ENCODE data around the gene TIGD3.
A peak's percentile ranks its signal among the peaks of the same experiment; 100 is the strongest.

Gene TIGD3

DNA sequence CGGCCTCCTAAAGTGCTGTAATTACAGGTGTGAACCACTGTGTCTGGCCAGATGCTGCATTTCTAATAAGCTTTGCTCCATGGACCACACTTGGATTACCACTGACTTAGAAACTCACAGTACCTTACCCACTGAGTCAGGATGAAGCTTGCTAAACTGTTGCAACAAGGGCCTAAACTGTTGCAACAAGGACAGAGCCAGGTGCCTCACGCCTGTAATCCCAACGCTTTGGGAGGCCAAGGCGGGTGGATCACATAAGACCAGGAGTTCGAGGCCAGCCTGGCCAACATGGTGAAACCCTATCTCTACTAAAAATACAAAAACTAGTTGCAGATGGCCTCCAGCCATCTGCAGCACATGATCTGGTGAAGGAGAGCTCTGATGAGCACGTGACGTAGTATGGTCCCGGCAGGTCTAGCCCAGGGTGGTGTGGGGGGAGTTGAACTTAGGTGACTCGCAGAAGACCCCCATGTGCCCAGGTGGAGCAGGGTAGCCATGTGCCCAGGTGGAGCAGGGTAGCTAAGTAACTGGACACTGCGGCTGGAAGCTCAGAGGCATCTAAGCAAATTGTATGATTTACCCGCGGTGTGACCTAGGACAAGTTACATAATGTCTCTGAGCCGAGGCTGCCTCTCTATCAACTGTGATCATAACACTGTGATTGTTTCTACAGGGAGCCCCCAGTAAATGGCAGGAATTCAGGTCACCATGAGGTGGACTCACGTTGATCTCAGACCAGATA is 19.5 kb downstream of the TIGD3 start:
- DNase-seq, result no peak

DNA sequence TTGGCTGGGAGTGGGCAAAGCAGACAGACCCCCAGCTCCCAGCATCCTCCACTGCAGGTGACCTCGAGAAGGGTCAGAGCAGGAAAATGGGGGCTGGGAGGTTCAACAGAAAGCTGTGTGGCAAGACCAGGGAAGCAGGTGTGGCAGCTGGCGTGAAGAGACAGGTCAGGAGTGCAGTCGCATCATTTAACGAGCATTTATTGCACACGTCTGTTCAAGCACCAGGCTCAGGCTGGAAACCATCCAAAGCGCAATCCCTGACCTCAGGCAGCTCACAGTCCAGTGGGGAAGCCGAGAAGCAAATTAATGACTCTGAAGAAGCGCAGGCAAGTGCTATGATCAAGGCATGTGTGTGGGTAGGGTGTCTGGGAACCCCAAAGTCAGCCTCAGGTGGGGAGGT is 20.5 kb downstream of the TIGD3 start:
- DNase-seq, result no peak

DNA sequence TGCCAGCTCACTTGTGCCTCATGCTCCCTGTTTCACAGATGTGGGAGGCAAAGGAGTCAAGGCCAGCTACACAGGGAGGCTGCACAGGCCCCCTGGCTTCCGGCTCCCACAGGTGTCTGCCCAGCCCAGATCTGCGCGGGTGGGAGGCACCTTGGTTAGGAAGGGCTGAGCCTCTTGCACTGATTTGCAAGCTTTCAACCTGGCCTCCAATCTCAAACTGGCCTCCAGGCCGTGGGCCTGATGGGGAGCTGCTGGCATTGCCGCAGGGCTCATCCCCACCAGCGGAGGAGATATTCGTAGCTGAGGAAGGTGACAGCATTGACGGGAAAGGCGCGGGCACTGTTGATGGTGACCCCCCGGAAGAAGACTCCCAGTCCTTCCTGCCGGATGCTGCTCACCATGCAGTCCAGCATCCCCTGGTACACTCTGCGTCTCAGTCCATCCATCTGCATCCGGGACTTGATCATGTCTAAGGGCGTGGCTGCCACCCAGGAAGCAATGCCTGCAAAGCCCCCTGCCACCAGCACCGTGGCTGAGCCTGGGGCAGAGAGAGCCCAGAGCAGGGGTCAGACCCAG is 21.7 kb downstream of the TIGD3 start:
- no peak for DNase-seq

DNA sequence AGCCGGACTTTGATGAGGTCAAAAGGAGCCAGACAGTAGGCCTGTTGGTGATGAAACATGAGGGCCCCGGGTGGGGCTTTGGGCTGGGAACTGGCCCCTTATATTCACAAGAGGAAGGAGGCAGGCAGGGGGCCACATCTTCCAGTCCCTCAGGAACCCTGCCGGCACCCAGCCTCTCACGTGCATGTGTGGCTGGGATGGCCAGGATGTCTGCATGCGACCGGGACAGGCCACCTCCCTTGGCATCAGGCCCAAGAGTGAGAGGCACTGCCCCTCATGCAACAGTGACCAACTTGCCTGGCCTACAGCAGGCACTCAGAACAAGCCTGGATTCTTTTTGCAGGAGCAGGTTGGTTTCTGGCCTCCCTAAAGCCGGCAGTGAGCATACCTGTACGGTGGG is 22.5 kb downstream of the TIGD3 start:
- no peak for DNase-seq

DNA sequence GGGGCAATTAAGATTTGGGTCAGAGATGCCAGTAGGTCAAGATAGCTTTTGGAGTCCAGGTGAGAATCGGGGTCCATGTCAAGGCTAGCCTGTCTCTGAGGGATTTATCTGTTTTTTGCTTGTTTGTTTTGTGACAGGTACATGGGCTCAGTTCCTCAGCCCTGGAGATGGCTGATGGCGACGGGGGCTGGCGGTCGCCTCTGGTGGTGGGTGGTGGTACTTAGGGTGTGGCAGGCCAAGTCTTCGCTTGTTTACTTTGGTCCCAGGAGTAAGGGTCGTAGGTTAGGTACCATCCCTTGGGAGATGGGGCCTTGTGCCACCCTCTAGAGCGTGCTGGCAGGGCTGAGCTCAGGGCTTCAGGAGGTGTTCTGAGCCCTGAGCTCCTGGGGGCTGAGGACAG is 23.2 kb downstream of the TIGD3 start:
- DNase-seq, result no peak

DNA sequence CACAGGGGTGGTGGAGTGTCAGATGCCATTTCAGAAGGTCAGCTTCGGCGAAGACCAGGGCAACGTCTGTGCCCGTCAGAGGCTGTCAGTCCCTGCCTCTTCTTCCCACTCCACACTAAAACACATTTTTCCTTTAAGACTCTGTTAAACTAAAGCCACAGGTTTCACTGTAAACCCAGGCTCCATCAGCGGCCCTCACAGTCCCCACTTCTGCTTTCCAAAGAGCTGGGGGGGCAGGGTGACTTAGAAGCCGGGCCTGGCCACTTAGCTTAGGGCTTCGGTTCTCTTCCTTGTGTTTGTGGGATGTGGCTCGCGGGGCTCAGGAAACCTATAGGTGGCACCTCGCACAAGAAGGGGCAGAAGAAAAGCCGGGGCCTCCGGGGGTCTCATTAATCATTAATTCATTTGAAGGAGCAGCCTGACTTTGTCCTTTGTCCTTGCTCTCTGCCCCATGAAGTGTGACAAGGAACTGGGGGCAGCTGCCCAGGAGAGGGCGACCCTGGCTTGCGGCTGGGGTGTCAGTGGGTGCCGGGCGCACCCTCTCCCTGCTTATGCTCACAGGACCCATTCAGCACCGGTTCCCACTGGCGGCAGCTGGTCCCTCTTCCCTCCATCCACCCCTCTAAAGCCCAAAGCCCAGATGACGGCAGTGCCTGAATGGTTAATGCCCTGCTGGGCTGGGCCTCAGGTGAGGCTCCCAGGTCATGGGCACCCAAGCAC is 23.8 kb downstream of the TIGD3 start:
- DNase-seq, result no peak

DNA sequence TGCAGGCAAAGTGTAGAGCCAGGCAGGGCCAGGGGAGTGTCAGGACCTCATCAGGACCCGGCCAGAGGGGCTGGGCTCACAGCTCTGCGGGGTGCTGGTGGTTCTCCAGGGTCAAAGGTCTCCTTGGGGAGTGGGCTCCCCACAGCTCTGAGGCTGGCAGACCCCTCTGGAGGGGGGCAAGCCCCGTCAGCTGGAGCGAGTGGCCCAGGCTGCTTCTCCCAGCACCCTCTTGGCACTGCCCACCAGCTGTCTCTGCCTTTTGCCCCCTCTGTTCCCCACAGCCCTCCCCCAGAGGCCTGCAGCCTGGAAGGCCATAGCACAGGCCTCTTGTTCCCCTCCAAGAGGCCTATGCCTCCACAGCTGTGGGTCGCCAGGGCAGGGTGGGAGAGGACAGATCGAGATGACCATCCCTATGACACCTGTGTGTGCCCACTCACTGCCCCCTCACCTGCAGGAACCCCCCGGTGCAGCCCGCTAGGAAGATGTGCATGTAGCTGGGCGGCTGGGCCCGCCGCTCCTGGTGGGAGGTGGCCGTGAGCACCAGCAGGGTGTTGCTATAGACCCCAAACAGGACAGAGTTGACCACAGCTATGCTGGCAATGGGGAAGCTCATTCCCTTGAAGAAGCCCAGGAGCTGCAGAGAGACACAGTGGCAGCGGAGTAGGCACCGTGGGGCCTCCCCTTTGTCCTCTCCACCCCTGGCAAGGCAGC is 24.5 kb downstream of the TIGD3 start:
- DNase-seq, result no peak

DNA sequence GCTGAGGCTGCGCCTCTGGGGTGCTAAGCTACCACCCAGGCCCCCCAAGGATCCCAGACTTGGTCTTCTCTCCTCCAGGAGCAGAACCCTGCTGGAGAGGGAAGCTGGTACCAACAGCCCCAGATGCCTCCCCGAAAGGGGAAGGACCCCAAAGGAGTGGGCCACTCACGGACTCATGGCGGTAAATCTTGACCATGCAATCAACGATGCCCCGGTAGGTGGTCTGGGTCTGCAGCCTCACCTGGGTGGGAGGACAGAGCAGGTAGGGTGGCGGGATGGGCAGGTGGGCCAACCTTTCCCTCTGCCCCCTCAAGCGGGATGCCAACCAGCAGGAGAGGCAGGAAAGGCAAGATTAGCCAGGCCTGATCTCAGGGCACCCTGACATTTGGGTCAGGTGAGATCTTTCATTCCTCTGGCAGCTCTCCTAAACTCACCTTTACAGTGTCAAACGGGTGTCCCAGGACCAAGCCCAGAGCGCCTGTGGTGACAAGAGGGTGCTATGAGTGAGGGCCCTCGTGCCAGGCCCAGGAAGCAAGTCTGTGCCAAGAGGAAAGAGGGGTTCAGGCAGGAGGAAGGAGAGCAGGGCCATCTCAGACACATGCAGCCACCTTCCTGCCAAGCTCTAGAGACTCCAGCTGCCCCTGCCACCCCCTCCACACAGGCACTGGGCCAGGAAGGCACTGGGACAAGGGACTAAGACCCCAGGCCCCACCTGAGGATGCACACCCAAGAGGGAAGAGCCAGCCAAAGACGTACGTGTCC is 25.3 kb downstream of the TIGD3 start:
- no peak for DNase-seq

DNA sequence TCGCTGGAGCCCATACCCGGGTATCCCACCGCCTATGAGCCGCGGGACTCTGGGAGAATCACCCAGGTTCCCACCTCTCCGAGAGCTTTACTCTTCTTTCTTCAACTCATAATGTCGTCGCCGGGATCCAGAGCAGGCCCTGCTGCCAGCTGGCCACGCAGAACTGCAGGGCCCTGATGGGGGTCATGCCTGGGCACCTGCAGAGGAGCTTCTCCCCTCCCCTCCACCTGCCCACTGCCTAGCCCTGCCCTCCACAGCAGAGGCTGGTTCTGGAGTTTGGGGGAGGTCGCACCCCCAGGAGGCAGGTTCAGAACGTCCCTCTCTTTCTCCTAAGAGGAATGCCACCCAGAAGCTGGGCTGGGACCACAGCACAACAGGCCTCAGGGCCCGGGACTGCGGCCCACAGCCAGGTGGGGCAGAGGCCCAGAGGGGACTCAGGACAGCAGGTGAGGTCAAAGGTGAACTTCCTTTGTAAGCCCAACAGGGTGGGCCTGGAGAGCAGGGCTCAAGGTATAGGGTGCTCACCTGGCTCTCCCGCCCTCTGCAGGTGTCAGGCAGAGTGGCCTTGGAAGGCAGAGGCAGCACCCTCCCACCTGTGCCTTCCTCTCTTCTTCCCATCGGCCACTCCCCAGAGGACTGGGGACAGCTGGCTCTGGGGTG is 26.0 kb downstream of the TIGD3 start:
- no peak for DNase-seq

DNA sequence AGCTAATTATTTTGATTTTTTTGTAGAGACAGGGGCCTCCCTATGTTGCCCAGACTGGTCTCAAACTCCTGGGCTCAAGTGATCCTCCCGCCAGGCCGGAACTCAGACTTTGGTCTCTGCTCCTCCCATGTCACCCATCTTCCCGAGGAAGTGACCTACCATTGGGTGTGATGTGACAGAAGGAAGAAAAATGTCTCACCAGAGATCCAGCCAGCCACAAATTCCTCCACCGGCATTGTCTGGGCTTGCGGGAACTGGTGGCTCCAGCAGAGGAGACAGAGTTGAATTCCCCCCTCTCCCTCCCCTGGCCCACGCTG is 27.1 kb downstream of the TIGD3 start:
- DNase-seq, result no peak

DNA sequence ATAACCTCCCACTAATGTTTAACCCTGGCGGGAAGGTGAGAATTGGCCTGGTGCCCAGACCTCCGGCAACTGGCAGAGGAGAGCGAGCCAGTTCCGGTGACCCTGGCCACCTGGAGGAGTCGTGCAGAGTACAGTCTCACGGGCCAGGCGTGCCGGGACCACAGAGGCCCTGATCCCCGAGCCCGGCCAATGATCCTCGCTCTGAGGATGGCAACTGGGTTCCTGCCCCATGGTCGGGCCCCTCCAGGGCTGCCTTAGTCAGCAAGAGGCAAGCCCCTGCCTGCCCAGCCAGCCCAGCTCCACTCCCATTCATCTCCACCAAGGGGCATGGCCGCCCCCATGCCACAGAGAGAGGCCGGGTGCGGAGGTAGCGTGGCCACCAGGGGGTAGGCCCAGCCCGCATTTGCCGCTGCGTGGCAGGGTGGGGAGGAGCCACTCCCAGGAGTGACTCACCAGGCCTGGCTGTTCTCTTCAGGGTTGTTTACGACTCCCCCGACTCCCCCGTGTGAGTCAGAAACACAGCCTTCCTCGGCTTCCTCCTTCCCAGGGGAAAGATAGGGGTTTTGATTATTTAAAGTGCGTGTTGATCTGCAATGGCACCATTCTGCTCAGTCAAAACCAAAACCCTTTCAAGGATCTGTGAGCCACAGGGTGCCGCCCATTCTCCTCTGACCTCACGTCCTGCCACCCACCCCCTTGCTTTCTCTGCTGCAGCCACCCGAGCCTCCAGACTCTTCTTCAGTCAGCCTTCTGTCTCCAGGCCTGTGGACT is 27.7 kb downstream of the TIGD3 start, which contains the start of gene SLC25A45:
Gene SLC25A45, minus strand, starts transcription at position 614 of the 771 bp plus-strand sequence. CDS start 695 bp downstream, outside the sequence.
- DNase-seq, result peak; percentile 92

DNA sequence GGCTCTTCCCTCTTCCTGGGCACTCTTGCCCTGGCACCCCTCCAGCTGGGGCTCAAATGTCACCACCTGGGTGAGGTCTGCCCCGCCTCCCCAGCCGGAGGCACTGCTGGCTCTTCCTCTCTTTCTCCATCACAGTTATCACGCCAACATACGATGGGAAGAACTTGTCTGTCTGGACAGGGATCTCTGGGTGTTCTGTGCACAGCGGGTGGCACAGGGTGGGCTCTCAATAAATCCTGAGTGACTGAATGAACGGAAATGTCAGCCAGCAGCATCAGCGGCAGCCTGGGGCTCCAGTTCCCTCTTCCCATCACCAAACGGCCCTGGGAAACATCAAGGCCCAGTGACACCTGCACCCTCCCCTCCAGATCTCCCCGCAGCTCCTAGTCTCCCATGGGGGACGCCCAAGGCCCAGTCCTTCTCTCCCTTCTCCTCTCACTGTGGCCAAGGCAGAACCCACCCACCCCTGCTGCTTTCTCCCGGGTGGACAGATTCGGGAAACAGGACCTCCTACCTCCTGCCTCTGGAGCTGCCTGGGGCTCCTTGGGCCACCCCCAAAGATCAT is 28.3 kb downstream of the TIGD3 start:
- DNase-seq, result no peak

DNA sequence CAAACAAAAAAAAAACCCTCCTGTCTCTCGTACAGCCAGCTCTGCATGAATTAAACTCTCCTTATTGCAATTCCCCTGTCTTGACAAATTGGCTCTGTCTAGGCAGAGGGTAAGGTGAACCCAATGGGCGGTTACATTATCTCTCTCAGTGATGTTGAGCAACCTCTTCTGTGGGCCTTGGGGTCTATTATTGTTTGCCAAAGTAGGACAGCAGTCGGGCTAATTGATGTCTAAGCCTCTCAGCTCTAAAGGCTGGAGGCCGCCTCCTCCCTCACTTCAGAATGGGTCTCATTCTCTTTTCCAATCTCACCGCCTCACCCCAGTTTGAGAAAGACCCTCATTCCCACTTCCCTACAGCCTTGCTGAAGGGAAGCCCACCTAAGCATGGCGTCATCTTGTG is 29.2 kb downstream of the TIGD3 start:
- no peak for DNase-seq

DNA sequence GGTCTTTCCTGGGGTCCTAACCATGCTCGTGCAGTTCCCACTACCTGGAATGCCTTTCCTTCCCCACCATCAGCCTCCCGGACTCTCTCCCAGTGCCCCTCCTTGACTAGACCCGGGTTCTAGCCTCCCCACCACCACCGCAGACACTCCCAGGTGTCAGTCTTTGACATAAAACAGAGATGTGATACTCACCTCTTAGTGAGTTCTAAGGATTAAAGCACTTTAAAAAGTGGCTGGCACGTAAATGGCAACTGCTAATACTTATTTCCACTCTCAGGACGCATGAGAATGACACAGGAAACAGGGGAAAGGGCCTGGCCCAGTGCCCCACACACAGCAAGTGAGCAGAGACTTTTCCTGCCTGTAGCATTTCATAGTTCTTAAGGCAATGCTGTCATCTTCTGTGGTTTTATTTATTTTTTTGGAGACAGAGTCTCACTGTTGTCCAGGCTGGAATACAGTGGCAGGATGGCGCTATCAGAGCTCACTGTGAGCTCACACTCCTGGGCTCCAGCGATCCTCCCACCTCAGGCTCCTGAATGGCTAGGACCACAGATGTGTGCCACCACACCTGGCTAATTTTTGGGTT is 29.8 kb downstream of the TIGD3 start:
- peak; percentile 46 for DNase-seq

DNA sequence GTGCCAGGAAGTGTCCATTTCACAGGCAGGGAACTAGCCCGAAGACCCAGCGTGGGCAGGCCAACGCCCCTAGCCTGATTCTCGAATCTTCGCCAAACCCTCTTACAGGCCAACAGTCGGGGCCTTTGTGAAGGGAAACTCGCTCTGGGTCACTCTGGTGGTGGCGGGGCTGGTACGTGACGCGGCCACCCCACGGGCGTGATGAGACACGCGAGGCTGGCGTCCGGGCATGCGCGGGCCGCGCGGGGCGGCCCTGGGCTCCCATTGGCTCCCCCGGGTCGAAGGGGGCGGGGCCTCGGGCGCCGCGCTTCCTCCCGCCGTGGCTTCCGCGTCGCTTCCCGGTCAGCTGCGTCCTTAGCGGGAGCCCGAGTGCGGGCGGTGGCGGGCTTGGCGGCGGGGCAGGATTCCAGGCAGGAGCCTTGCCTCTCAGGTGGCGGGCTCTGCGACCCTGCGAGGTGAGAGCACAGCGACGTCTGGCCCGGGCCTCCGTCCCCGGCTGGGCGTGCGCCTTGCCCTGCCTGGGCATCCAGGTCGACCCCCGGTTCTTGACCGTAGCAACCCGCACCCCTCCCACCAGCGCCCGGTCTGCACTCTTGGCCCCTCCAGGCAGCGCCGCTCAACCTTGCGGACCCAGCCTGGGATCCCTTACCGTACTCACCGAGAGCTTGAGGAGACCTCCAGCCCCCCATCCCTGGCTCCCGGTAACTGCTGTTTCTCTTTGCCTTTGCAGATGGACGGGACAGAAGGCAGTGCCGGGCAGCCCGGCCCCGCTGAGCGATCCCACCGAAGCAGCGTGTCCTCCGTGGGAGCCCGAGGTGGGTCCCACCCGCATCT is 32.0 kb downstream of the TIGD3 start, which contains the start of gene FRMD8:
Gene FRMD8, plus strand, starts transcription at position 331 of the 834 bp plus-strand sequence. Its CDS starts 400 bp downstream, at position 731.
- DNase-seq, result peak; percentile 92

DNA sequence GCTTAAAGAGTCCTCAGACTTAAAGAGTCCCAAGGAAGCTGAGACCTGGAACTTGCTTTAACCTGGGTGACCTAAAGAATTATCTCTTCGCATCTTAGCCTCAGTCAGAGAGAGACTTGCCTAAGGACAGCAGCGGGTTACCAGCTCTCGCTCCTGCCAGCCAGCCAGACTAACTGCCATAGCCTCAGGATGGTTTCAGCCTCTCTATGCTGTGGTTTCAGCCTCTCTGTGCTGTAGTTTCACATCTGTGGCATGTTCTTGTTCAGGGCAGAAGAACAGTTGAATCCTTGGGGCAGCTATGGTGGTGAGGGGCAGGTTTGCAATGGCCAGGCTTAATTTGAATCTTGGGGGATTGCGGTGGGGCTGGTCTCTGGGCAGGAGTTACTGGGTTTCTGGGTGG is 34.2 kb downstream of the TIGD3 start:
- DNase-seq, result no peak

DNA sequence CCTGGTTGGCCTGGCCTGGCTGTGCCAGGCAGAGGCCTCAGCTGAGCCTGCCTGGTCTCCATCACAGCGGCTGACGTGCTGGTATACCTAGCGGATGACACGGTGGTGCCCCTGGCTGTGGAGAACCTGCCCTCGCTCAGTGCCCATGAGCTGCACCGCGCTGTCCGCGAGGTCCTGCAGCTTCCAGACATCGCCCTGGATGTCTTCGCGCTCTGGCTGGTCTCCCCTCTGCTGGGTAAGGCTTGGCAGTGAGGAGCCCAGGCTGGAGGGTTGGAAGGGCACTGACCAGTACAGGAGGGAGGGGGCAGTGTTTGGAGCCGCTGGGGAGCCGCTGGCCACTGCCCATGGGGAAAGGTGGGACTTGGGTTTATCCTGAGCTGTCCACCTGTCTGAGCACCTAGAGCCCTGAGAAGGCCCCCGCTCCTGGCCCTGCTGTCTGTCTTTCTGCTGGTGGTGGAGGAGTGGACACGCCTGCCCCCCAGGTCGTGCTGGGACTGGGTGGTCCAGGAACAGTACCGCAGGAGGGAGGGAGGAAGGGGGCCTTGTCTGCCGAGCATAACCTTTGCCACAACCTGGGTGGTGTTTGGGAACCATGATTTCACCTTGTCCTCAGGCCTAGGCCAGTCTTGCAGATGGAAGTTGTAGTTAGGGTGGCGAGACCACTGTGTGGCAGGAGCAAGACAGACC is 34.9 kb downstream of the TIGD3 start:
- no peak for DNase-seq

DNA sequence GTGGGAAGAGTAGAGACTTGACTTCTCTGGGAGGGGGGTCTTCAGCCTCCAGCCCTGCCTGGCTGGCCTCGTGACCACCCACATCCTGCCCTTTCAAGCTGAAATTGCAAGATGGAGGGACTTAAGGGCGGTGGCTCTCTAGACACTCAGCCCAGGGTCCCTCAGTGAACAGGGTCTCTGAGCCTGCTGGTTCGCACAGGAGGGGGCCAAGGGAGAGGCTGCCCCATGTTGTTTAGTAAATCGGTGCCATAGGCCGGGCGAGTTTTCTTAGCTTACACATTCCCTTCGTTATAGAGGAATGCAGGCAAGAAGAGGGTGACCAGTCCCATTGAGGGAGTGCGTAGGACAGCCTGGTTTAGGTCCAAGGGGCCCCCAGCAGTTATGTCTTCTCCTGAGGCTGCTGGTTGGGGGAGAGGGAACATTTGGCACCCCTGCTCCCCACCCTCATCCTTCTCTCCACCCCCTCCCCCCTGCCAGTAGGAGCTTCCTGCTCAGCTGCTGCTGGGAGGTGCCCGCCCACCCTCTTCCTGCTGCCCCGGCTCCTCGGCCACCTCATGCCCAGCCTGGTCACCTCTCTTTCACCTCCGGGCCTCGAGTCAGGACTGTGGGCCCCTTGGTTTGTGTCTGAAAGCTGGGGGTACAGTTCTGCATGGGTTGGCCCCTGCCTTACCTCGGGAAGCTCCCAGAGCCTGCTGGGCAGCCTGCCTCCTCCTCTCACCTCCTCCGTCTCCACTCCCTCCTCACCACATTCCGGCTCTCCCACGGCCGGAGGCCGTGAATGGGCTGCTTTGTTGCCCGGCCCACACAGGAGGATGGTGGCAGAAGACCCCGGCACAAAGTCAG is 35.8 kb downstream of the TIGD3 start:
- DNase-seq, result no peak

Measured in CD4-positive, alpha-beta T cell treated with Interleukin-12 subunit alpha and Interleukin-12 subunit beta, for 1 hour (primary cell).